ENCODE results near the gene CHAF1B.
"Not testable (repeated sequence)": the region's sequence is repeated elsewhere in the genome, so short reads cannot be mapped to it uniquely, and the experiment has no call there.

Gene CHAF1B

DNA sequence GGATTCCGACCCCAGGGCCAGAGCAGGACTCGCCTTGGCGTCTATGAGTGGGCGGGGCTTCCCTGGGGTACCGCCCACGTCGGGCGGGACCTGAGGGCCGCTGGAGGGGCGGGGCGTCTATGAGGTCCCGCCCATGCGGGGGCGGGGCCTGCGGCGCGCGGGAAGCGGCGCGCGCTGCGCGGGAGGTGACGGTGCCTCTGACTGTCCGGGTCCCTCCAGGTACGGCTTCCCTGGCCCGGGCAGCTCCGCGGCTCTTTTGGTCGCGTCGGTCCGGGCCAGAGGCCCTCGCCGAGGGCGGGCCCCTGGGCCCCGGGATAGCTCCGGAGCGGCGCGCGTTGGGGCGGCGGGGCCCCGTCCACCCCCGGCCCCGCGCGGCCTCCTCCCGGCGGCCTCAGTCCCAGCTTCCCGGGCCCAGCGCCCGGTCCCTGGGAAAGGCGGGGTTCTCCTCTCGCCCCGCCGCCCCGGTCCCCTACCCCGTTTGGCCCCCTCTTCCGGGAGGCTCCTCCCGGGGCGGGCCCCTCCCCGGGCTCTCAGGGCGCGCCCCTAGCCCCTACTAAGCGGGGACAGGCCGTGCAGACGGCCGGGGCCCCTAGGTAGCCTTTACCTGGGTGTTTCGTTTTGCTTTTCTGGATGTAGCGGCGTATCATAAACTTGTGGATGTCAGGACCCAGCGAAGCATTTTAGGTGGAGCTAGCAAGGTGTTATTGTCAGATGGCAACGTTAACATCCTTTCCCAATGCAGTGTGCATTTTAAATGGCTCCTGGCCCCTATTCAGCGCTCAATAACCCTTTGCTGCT, at the start of gene CHAF1B:
CHAF1B (plus strand) TSS at position 160 of the 798 bp plus-strand sequence. CDS start 745 bp downstream, outside the sequence.
- peak within 1 kb of the TSS; percentile 88 for H3K4me3 Mint-ChIP-seq
- H3K27ac Mint-ChIP-seq = peak within 1 kb of the TSS; percentile 89
- peaks cover 33% of the 10 kb centered on the region for H3K4me1 Mint-ChIP-seq
- DNase-seq = peak; percentile 84
- peaks cover 30% of the 10 kb centered on the region for H3K36me3 Mint-ChIP-seq
- CTCF ChIA-PET = no interaction called here
- H3K9me3 Mint-ChIP-seq = no peaks in the 10 kb centered on the region
- no peaks in the 10 kb centered on the region for H3K27me3 Mint-ChIP-seq

DNA sequence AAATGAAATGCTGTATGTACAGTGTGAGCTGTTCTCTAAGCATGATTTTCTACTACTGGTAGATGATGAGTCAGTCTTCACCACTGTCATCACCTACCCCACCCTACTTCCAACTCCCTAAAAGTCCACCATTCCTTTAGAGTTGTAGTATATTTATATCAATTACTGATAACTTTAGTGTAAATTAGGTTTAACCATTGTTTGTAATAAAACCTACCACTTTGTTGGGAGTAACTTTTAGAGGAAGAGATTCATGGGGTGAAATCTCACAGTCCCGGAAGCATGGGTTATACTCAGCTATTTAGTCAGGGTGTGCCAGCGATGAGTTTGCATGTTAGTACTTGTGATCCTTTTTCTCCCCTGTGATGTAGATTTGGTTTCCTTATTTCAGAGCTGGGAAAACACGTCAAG, 48.1 kb upstream of the CHAF1B start:
- Mint-ChIP-seq H3K4me3 (no peak overlapping the region), H3K27me3 (no peaks in the 10 kb centered on the region), H3K27ac (no peak overlapping the region), H3K4me1 (peaks cover 4% of the 10 kb centered on the region), H3K9me3 (no peaks in the 10 kb centered on the region), H3K36me3 (peaks cover 50% of the 10 kb centered on the region)
- DNase-seq = no peak
- CTCF ChIA-PET = no interaction called here

GRCh38 chr21:36338975-36339374, 46.2 kb upstream of the CHAF1B start:
- no peaks in the 10 kb centered on the region for H3K4me1 Mint-ChIP-seq
- H3K4me3 Mint-ChIP-seq = no peak overlapping the region
- CTCF ChIA-PET = no interaction called here
- DNase-seq = no peak
- no peaks in the 10 kb centered on the region for H3K9me3 Mint-ChIP-seq
- H3K36me3 Mint-ChIP-seq = peaks cover 50% of the 10 kb centered on the region
- H3K27ac Mint-ChIP-seq = no peak overlapping the region
- no peaks in the 10 kb centered on the region for H3K27me3 Mint-ChIP-seq

DNA sequence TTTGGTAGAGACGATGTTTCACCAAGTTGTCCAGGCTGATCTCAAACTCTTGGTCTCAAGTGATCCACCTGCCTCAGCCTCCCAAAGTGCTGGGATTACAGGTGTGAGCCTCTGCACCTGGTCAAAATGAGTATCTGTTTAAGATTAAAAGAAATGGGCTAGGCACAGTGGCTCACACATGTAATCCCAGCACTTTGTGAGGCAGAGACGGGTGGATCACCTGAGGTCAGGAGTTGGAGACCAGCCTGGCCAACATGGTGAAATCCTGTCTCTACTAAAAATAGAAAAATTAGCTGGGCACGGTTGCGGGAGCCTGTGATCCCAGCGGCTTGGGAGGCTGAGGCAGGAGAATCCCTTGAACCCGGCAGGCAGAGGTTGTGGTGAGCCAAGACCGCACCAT, 42.6 kb upstream of the CHAF1B start:
- H3K4me1 Mint-ChIP-seq, CTCF ChIA-PET, H3K4me3 Mint-ChIP-seq, H3K27ac Mint-ChIP-seq, H3K27me3 Mint-ChIP-seq, H3K9me3 Mint-ChIP-seq, DNase-seq: not testable (repeated sequence)
- H3K36me3 Mint-ChIP-seq = peaks cover 50% of the 10 kb centered on the region

- Mint-ChIP-seq H3K9me3 (no peaks in the 10 kb centered on the region), H3K36me3 (peaks cover 51% of the 10 kb centered on the region), H3K27me3 (no peaks in the 10 kb centered on the region), H3K4me1 (peaks cover 15% of the 10 kb centered on the region), H3K4me3 (no peak overlapping the region), H3K27ac (no peak overlapping the region)
- DNase-seq = no peak
- CTCF ChIA-PET = interaction anchor here (0.5 kb wide), 1 partner anchor 160 kb away, joined by 4 read pairs; no protein-coding TSS in a partner anchor
Measured at GRCh38 chr21:36344931-36345330, 40.3 kb upstream of the CHAF1B start.

DNA sequence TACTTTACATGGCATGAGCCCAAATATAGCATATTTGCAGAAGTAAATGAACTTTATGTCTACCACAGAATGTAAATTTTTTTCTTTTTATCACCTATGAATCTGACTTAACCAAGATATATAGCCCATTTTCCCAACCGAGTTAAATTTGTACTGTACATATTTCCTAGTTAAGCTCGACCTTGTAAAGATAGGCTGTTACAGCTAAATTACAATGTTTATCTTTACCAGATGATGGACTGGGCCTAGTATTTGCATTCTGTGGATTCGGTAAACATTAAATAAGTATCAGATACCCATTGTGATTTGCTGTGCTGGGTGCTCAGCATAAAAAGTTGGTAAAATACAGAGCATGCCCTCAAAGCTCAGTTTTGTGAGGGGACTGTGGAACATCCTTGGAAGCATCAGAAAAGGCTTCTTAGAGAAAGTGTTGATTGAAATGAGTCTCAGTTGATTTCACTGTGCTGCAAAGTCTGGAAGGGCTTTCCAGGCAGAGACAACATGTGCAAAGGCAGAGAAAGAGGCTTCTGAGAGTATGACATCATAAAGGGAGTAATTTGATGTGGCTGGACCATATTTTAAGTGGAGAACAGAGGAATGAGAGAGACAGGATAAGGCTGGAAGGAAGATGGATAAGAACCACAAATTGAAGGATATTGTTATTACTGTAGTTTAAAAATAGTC, 37.8 kb upstream of the CHAF1B start:
- Mint-ChIP-seq H3K4me3 (no peak overlapping the region), H3K36me3 (peaks cover 51% of the 10 kb centered on the region), H3K4me1 (peaks cover 15% of the 10 kb centered on the region), H3K27me3 (no peaks in the 10 kb centered on the region), H3K9me3 (no peaks in the 10 kb centered on the region), H3K27ac (no peak overlapping the region)
- DNase-seq = no peak
- CTCF ChIA-PET = no interaction called here

DNA sequence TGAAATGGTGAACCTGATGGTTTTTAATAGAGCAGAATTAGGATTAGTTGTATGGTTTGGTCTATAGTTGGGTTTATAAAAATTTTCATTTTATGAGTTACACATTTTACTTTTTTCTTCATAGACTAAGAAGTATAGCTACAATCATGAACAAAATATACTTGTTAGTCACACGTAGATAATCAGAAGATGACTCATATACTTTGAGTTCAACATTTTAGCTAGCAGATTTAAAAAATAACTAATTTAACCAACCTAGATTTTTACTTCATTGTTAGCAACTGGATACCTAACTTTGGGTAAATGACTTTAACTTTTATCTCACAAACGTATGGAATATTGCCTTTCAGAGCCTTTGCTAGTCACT, 37.2 kb upstream of the CHAF1B start:
- CTCF ChIA-PET = interaction anchor here (0.7 kb wide), 1 partner anchor 104 kb away, joined by 3 read pairs; no protein-coding TSS in a partner anchor

DNA sequence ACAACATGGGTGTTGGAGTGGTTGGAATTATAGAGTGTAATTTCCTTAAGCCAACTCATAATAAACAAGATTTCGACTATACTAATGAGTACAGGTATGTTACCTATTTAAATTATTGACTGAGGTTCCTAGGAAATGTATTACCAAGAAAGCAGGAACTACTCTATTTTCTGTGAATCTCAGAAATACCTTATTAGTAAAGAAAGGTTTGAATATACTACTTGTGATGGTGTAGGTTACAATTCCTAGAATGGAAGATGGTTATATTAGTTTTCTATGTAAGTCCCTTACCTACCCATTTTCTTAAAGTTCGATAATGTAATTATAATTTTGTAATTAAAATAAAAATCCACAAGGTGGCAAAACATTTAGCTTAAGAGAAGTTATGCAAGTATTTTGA, 35.9 kb upstream of the CHAF1B start:
- Mint-ChIP-seq H3K27me3 (no peaks in the 10 kb centered on the region), H3K4me1 (peaks cover 15% of the 10 kb centered on the region), H3K36me3 (peaks cover 54% of the 10 kb centered on the region), H3K4me3 (no peak overlapping the region), H3K9me3 (no peaks in the 10 kb centered on the region), H3K27ac (no peak overlapping the region)
- CTCF ChIA-PET = no interaction called here
- DNase-seq = no peak

More for the DNA sequence above, 37.2 kb upstream of the CHAF1B start:
- Mint-ChIP-seq H3K4me3 (no peak overlapping the region), H3K4me1 (peaks cover 15% of the 10 kb centered on the region), H3K36me3 (peaks cover 54% of the 10 kb centered on the region), H3K27me3 (no peaks in the 10 kb centered on the region), H3K9me3 (no peaks in the 10 kb centered on the region), H3K27ac (no peak overlapping the region)
- DNase-seq = no peak

GRCh38 chr21:36350282-36350910, 34.8 kb upstream of the CHAF1B start:
- Mint-ChIP-seq H3K27ac (no peak overlapping the region), H3K4me3 (no peak overlapping the region), H3K4me1 (peaks cover 15% of the 10 kb centered on the region), H3K9me3 (no peaks in the 10 kb centered on the region), H3K36me3 (peaks cover 57% of the 10 kb centered on the region), H3K27me3 (no peaks in the 10 kb centered on the region)
- CTCF ChIA-PET = no interaction called here
- DNase-seq = no peak

GRCh38 chr21:36354918-36355680, 30.1 kb upstream of the CHAF1B start:
- Mint-ChIP-seq H3K27ac (no peak overlapping the region), H3K4me3 (no peak overlapping the region), H3K9me3 (no peaks in the 10 kb centered on the region), H3K36me3 (peaks cover 42% of the 10 kb centered on the region), H3K27me3 (no peaks in the 10 kb centered on the region), H3K4me1 (no peaks in the 10 kb centered on the region)
- CTCF ChIA-PET = interaction anchor here (0.6 kb wide), 1 partner anchor 26 kb away, joined by 3 read pairs; no protein-coding TSS in a partner anchor
- DNase-seq = no peak

- H3K4me3 Mint-ChIP-seq = no peak overlapping the region
- no peaks in the 10 kb centered on the region for H3K27me3 Mint-ChIP-seq
- no peak overlapping the region for H3K27ac Mint-ChIP-seq
- no peaks in the 10 kb centered on the region for H3K4me1 Mint-ChIP-seq
- H3K36me3 Mint-ChIP-seq = peaks cover 45% of the 10 kb centered on the region
- DNase-seq = no peak
- no peaks in the 10 kb centered on the region for H3K9me3 Mint-ChIP-seq
- CTCF ChIA-PET = interaction anchor here (0.6 kb wide), 1 partner anchor 27 kb away, joined by 3 read pairs; no protein-coding TSS in a partner anchor
Measured at GRCh38 chr21:36355868-36356267, 29.3 kb upstream of the CHAF1B start.

- Mint-ChIP-seq H3K27me3 (no peaks in the 10 kb centered on the region), H3K4me1 (no peaks in the 10 kb centered on the region), H3K4me3 (no peak overlapping the region), H3K27ac (no peak overlapping the region), H3K36me3 (peaks cover 47% of the 10 kb centered on the region), H3K9me3 (no peaks in the 10 kb centered on the region)
- CTCF ChIA-PET = no interaction called here
- no peak for DNase-seq
Measured at GRCh38 chr21:36359185-36359584, 26.0 kb upstream of the CHAF1B start.

GRCh38 chr21:36369064-36369685, 16.0 kb upstream of the CHAF1B start:
- Mint-ChIP-seq H3K27me3 (no peaks in the 10 kb centered on the region), H3K36me3 (peaks cover 70% of the 10 kb centered on the region), H3K9me3 (no peaks in the 10 kb centered on the region), H3K27ac (no peak overlapping the region), H3K4me3 (no peak overlapping the region), H3K4me1 (no peaks in the 10 kb centered on the region)
- CTCF ChIA-PET = no interaction called here
- DNase-seq = no peak

DNA sequence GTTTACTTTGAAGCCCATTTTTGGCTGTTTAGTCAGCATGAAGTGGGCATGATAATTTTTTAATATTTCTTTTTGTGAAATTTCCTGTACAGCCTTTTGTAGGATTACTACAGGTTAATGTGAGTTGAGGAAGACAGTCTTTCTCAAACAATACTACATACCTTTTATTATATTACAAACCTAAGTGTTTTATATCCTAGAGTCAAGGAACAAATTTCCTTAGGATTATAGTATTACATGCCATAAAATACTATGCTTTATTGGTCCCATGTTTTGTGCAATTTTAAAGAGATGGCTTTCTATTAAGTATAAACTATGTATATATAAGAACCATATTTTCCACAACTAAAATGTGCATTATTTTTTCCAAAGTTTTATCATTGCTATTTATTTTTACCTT, 9.2 kb upstream of the CHAF1B start:
- DNase-seq = no peak
- CTCF ChIA-PET = no interaction called here
- no peaks in the 10 kb centered on the region for H3K9me3 Mint-ChIP-seq
- no peak overlapping the region for H3K4me3 Mint-ChIP-seq
- H3K27ac Mint-ChIP-seq = no peak overlapping the region
- peaks cover 45% of the 10 kb centered on the region for H3K36me3 Mint-ChIP-seq
- H3K4me1 Mint-ChIP-seq = no peaks in the 10 kb centered on the region
- no peaks in the 10 kb centered on the region for H3K27me3 Mint-ChIP-seq
